Neural progenitor cell (in vitro differentiated cells): Measurements from ENCODE around the gene GNB5. TPM values are rescaled to one million over a fixed set of nuclear protein-coding genes. Genes with fewer than 3 reads are reported as not detected.

Experiments used
- DNase-seq: peaks from one replicate; pipeline ENCODE4 v3.0.0-alpha.2; 2016; ENCODE audit warnings: low spot score
- H2AFZ ChIP-seq: fragments of 200-600 bp; sonication (generic); replicated peaks from 2 replicates; pipeline ENCODE4 v1.6.1; 2016; ENCODE audit warnings: antibody characterized with exemption
- H3F3A ChIP-seq: fragments of 200-600 bp; sonication (generic); 2 replicates; pipeline ENCODE4 v1.6.1; 2016; ENCODE audit warnings: antibody characterized with exemption, low read depth
- H3K27ac ChIP-seq: fragments of 200-600 bp; sonication (generic); 2 replicates; pipeline ENCODE4 v1.5.1; 2016; ENCODE audit warnings: mild to moderate bottlenecking
- H3K27me3 ChIP-seq: fragments of 200-600 bp; sonication (generic); 2 replicates; pipeline ENCODE4 v1.6.1; 2016; ENCODE audit warnings: mild to moderate bottlenecking, moderate library complexity
- H3K36me3 ChIP-seq: fragments of 200-600 bp; sonication (generic); 2 replicates; pipeline ENCODE4 v1.5.1; 2016
- H3K4me1 ChIP-seq: fragments of 200-600 bp; sonication (generic); 2 replicates; pipeline ENCODE4 v1.6.1; 2016; ENCODE audit warnings: mixed run types
- H3K4me2 ChIP-seq: fragments of 200-600 bp; sonication (generic); 2 replicates; pipeline ENCODE4 v1.6.1; 2016
- H3K4me3 ChIP-seq: fragments of 200-600 bp; sonication (generic); 2 replicates; pipeline ENCODE4 v1.5.1; 2016
- H3K79me2 ChIP-seq: fragments of 200-600 bp; sonication (generic); 2 replicates; pipeline ENCODE4 v1.6.1; 2016; ENCODE audit warnings: low read depth
- H3K9ac ChIP-seq: fragments of 200-600 bp; sonication (generic); 2 replicates; pipeline ENCODE4 v1.6.1; 2016
- H3K9me3 ChIP-seq: fragments of 200-600 bp; sonication (generic); 2 replicates; pipeline ENCODE4 v1.5.1; 2016; ENCODE audit warnings: low read depth
- H4K20me1 ChIP-seq: fragments of 200-600 bp; sonication (generic); 2 replicates; pipeline ENCODE4 v1.6.1; 2016; ENCODE audit warnings: low read depth
- H3K27ac Mint-ChIP-seq: 3 replicates; pipeline ENCODE4 v1.8.0; 2021; ENCODE audit warnings: mixed read lengths
- H3K27me3 Mint-ChIP-seq: 2 replicates; pipeline ENCODE4 v1.8.0; 2022; ENCODE audit warnings: low read depth, mild to moderate bottlenecking, inconsistent platforms, moderate library complexity, mixed read lengths; ENCODE audit not compliant: insufficient read depth
- H3K36me3 Mint-ChIP-seq: 3 replicates; pipeline ENCODE4 v1.8.0; 2021; ENCODE audit warnings: mixed read lengths
- H3K4me1 Mint-ChIP-seq: 3 replicates; pipeline ENCODE4 v1.8.0; 2021; ENCODE audit warnings: mixed read lengths
- H3K4me3 Mint-ChIP-seq: 3 replicates; pipeline ENCODE4 v1.8.0; 2021; ENCODE audit warnings: mild to moderate bottlenecking, moderate library complexity, mixed read lengths
- H3K9me3 Mint-ChIP-seq: 3 replicates; pipeline ENCODE4 v1.8.0; 2020; ENCODE audit warnings: mixed read lengths
- EZH2 ChIP-seq: fragments of 200-600 bp; sonication (generic); IDR thresholded peaks from 2 replicates; pipeline ENCODE4 v1.6.1; 2017; ENCODE audit warnings: antibody characterized with exemption, mild to moderate bottlenecking, moderate library complexity
- EZH2phosphoT487 ChIP-seq: fragments of 200-600 bp; sonication (generic); IDR thresholded peaks from 2 replicates; pipeline ENCODE4 v1.6.1; 2017; ENCODE audit warnings: antibody characterized with exemption
- total RNA-seq: library from RNA; depleted of rRNA; stranded (reverse); fragments of >200 nt; gene quantifications from 2 replicates; pipeline ENCODE4 v1.2.3, GENCODE V29; 2015; ENCODE audit warnings: low replicate concordance
- TF ChIP-seq, protein P1 (sequence below): fragments of 200-600 bp; sonication (generic); IDR thresholded peaks from 2 replicates; pipeline ENCODE4 v1.5.1; 2017; ENCODE audit warnings: antibody characterized with exemption, mild to moderate bottlenecking

Gene GNB5
- total RNA-seq, 1 donor from 2014 or later = 36.0 TPM

DNA sequence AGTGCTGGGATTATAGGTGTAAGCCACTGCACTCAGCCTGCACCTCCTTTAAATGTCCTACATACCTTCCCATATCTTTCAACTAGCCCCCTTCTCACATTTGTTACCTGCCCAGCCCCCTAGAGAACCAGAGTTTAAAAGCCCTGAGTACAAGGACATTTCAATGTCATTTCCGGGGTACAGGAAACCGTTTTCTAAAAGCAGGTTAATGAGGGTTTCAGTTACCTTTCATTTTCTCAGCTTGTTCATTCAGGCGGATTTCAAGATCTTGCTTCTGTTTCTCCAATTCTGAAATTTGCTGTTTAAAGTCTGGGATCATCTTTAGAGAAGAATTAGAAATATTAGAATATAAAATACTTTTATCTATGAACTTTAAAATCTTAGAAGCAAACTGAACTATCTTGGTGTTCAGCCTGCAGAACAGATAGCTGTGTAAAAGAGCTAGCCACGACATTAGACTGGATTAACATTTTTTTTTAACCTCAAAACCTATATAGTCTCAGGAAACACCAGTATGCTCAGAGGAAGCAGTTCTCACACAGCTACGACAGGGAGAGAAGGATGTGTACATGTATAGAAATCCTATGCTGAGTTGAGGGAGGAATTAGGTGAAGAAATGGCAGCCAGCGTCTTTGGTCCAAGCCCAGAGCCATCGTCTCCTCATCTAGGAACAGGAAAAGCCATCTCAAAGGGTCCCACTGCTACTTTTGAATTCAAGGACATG, 29.9 kb upstream of the GNB5 start:
- Histone ChIP-seq H2AFZ (no peak overlapping the region), H3K4me2 (no peak overlapping the region)
- no peaks in the 10 kb centered on the region for H3K9me3 Mint-ChIP-seq

DNA sequence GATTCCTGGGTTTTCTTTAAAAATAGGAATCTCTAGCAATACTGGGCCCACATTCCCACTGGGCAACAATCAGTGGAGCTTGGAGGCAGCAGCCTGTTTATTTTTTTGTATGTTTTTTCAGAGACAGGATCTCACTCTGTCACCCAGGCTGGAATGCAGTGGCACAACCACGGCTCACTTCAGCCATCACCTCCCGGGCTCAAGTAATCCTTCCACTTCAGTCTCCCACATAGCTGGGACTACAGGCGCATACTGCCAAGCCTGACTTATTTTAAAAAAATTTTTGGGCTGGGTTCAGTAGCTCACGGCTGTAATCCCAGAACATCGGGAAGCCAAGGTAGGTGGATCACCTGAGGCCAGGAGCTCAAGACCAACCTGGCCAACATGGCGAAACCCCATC, 29.1 kb upstream of the GNB5 start:
- no peaks in the 10 kb centered on the region for H3K79me2 ChIP-seq

More for the DNA sequence above, 29.9 kb upstream of the GNB5 start:
- H3K36me3 ChIP-seq = no peaks in the 10 kb centered on the region
- H3K27ac ChIP-seq = no peak overlapping the region
- TF ChIP-seq, protein P1, sequence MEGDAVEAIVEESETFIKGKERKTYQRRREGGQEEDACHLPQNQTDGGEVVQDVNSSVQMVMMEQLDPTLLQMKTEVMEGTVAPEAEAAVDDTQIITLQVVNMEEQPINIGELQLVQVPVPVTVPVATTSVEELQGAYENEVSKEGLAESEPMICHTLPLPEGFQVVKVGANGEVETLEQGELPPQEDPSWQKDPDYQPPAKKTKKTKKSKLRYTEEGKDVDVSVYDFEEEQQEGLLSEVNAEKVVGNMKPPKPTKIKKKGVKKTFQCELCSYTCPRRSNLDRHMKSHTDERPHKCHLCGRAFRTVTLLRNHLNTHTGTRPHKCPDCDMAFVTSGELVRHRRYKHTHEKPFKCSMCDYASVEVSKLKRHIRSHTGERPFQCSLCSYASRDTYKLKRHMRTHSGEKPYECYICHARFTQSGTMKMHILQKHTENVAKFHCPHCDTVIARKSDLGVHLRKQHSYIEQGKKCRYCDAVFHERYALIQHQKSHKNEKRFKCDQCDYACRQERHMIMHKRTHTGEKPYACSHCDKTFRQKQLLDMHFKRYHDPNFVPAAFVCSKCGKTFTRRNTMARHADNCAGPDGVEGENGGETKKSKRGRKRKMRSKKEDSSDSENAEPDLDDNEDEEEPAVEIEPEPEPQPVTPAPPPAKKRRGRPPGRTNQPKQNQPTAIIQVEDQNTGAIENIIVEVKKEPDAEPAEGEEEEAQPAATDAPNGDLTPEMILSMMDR = no peak
- TF ChIP-seq EZH2 (no peak), EZH2phosphoT487 (no peak)
- peaks cover 20% of the 10 kb centered on the region for H3K36me3 Mint-ChIP-seq
- no peak overlapping the region for H3K4me3 Mint-ChIP-seq
- no peak overlapping the region for H3K9ac ChIP-seq
- H4K20me1 ChIP-seq = no peaks in the 10 kb centered on the region
- H3K4me1 Mint-ChIP-seq = no peaks in the 10 kb centered on the region
- no peak for DNase-seq
- no peak overlapping the region for H3K4me3 ChIP-seq
- peaks cover 3% of the 10 kb centered on the region for H3F3A ChIP-seq
- H3K27me3 ChIP-seq = no peaks in the 10 kb centered on the region
- no peaks in the 10 kb centered on the region for H3K79me2 ChIP-seq
- peaks cover 6% of the 10 kb centered on the region for H3K27me3 Mint-ChIP-seq
- no peaks in the 10 kb centered on the region for H3K4me1 ChIP-seq
- no peak overlapping the region for H3K27ac Mint-ChIP-seq
- H3K9me3 ChIP-seq = no peaks in the 10 kb centered on the region

DNA sequence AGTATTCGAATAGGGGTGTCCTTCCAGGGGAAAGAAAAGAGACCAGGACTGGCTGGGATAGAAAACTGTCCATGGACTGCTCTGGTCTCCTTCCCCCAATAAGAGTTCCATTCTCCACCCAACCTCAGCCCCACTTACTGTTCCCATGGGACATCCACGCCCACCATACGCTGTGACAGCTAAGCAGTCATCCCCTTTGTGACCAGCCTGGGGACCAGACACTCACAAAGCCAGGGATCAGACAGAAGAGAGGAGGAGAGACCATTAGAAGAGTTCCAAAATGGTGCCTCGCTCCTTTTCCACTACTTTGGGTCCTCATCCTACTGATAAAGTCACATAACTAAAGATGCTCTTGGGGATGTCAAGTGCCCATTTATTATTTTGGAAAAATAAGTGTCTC, 27.6 kb upstream of the GNB5 start:
- Histone ChIP-seq H3K36me3 (no peaks in the 10 kb centered on the region), H3K79me2 (no peaks in the 10 kb centered on the region), H4K20me1 (no peaks in the 10 kb centered on the region), H3K9ac (no peak overlapping the region), H3K27ac (no peak overlapping the region), H3K27me3 (no peaks in the 10 kb centered on the region), H2AFZ (no peak overlapping the region), H3K4me1 (no peaks in the 10 kb centered on the region), H3K9me3 (no peaks in the 10 kb centered on the region), H3K4me3 (no peak overlapping the region), H3K4me2 (no peak overlapping the region), H3F3A (peaks cover 3% of the 10 kb centered on the region)
- H3K4me3 Mint-ChIP-seq = no peak overlapping the region
- peaks cover 6% of the 10 kb centered on the region for H3K27me3 Mint-ChIP-seq
- no peaks in the 10 kb centered on the region for H3K9me3 Mint-ChIP-seq
- TF ChIP-seq EZH2phosphoT487 (no peak), EZH2 (no peak)
- TF ChIP-seq, protein P1 = no peak
- H3K36me3 Mint-ChIP-seq = peaks cover 17% of the 10 kb centered on the region
- H3K4me1 Mint-ChIP-seq = no peaks in the 10 kb centered on the region
- DNase-seq = no peak
- H3K27ac Mint-ChIP-seq = no peak overlapping the region

More for the DNA sequence above, 29.1 kb upstream of the GNB5 start:
- Mint-ChIP-seq H3K36me3 (peaks cover 20% of the 10 kb centered on the region), H3K4me1 (no peaks in the 10 kb centered on the region), H3K4me3 (no peak overlapping the region), H3K27me3 (peaks cover 6% of the 10 kb centered on the region), H3K27ac (no peak overlapping the region), H3K9me3 (no peaks in the 10 kb centered on the region)
- H2AFZ ChIP-seq = no peak overlapping the region
- H4K20me1 ChIP-seq = no peaks in the 10 kb centered on the region
- no peak overlapping the region for H3K4me3 ChIP-seq
- no peak for DNase-seq
- no peaks in the 10 kb centered on the region for H3K4me1 ChIP-seq
- no peaks in the 10 kb centered on the region for H3K9me3 ChIP-seq
- peaks cover 3% of the 10 kb centered on the region for H3F3A ChIP-seq
- H3K36me3 ChIP-seq = no peaks in the 10 kb centered on the region
- TF ChIP-seq EZH2phosphoT487 = no peak
- TF ChIP-seq, protein P1 = no peak
- TF ChIP-seq EZH2 = no peak
- H3K27ac ChIP-seq = no peak overlapping the region
- H3K9ac ChIP-seq = no peak overlapping the region
- no peaks in the 10 kb centered on the region for H3K27me3 ChIP-seq
- H3K4me2 ChIP-seq = no peak overlapping the region
